Measurements from ENCODE around the gene BDP1. TPM values are rescaled to one million over a fixed set of nuclear protein-coding genes. Genes with fewer than 3 reads are reported as not detected.
"Not testable (repeated sequence)": the region's sequence is repeated elsewhere in the genome, so short reads cannot be mapped to it uniquely, and the experiment has no call there.

Gene BDP1
- total and polyA plus RNA-seq, 2 donors from 2014 or later, result 5.1 to 27.6 TPM

DNA sequence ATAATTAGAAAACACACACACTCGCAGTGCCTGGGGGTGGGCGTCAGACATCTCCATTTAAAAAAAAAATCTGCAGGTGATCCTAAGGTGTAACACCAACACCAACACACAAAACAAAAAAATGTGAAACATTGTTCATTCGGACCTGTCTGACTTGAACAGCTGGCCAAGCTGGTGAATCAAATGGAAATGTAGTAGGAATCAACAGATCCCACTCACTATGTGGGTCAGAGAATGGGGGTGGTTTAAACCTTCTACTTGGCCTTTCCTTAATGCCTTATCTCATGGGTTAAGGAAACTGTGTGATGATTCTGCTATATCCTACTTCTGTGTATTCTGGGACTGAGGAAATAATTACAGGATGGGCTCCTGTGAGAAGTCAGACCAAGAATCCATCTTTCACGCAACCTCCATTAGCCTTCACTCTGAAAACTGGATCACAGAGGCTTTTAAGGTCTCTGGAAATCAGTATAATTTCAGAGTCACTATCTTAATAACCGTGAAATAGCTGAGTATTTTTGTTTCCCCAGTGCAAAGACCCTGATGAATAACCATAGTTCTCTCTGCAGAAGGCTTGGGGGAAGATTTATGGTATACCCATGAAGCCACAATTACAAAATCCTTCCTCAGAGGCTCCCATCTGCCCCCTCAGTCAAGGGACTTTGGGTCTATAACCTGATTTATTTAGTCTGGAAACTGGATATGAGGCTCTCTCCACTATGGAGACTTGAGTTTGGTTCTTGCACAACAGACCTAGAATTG lies 114.5 kb downstream of the BDP1 start:
- Histone ChIP-seq H3K4me1 (ENCODE audit: control insufficient read depth in 2 of 3, insufficient read depth in 2 of 3, low read depth in 1 of 3, low read length in 3 of 3) (no peaks in the 10 kb centered on the region), H3K4me3 (ENCODE audit: low read length in 3 of 3) (no peak overlapping the region), H3K9ac (ENCODE audit: low read length in 3 of 3) (no peak overlapping the region), H3K27ac (ENCODE audit: low read depth in 2 of 2, low read length in 2 of 2) (no peak overlapping the region), H3K36me3 (ENCODE audit: control insufficient read depth in 2 of 3, insufficient read depth in 3 of 3, low read length in 3 of 3) (peaks cover 0 to 14% (median 2%) of the 10 kb centered on the region in 3 donors), H3K27me3 (ENCODE audit: control insufficient read depth, insufficient read depth, low read length) (no peaks in the 10 kb centered on the region), H3K9me3 (ENCODE audit: control insufficient read depth in 2 of 3, insufficient read depth in 1 of 3, low read length in 3 of 3) (no peaks in the 10 kb centered on the region)
- peak in 2 of 5 donors; percentile 3 to 17 for DNase-seq
- intact Hi-C loops (cut with DNase I), result no loop called here
- TF ChIP-seq, protein P1, sequence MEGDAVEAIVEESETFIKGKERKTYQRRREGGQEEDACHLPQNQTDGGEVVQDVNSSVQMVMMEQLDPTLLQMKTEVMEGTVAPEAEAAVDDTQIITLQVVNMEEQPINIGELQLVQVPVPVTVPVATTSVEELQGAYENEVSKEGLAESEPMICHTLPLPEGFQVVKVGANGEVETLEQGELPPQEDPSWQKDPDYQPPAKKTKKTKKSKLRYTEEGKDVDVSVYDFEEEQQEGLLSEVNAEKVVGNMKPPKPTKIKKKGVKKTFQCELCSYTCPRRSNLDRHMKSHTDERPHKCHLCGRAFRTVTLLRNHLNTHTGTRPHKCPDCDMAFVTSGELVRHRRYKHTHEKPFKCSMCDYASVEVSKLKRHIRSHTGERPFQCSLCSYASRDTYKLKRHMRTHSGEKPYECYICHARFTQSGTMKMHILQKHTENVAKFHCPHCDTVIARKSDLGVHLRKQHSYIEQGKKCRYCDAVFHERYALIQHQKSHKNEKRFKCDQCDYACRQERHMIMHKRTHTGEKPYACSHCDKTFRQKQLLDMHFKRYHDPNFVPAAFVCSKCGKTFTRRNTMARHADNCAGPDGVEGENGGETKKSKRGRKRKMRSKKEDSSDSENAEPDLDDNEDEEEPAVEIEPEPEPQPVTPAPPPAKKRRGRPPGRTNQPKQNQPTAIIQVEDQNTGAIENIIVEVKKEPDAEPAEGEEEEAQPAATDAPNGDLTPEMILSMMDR (IDR thresholded peaks at IDR 0.05; ENCODE audit: borderline replicate concordance, extremely low read depth, insufficient read depth), result no peak
- FAIRE-seq, result no peak

GRCh38 chr5:71571811-71572210 lies 116.4 kb downstream of the BDP1 start:
- H3K27ac ChIP-seq (ENCODE audit: low read depth in 2 of 2, low read length in 2 of 2); DNase-seq; H3K4me1 ChIP-seq (ENCODE audit: control insufficient read depth in 2 of 3, insufficient read depth in 2 of 3, low read depth in 1 of 3, low read length in 3 of 3); H3K9me3 ChIP-seq (ENCODE audit: control insufficient read depth in 2 of 3, insufficient read depth in 1 of 3, low read length in 3 of 3); H3K9ac ChIP-seq (ENCODE audit: low read length in 3 of 3); intact Hi-C loops (cut with DNase I); H3K27me3 ChIP-seq (ENCODE audit: control insufficient read depth, insufficient read depth, low read length); H3K4me3 ChIP-seq (ENCODE audit: low read length in 3 of 3); H3K36me3 ChIP-seq (ENCODE audit: control insufficient read depth in 2 of 3, insufficient read depth in 3 of 3, low read length in 3 of 3); FAIRE-seq: not testable (repeated sequence)

DNA sequence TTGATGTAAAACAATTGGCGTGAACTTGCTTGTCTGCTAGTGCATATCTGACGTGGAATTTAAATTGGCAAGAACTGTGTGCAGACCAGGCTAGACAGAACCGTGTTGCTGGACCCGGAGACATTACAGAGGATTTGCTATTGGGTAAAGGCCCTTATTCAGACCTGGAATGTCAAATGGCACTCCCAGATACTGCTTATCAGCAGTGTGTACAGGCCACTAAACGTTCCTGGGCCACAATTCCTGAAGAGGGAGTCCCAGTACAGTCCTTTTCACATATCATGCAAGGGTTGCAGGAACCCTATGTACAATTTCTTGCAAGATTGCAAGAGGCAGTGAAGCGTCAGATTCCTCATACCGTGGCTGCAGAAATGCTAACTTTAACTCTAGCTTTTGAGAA lies 118.1 kb downstream of the BDP1 start:
- no peak overlapping the region for H3K9ac ChIP-seq (ENCODE audit: low read length in 3 of 3)
- DNase-seq, result peak in 3 of 5 donors; percentile 14 to 36 (median 24)
- intact Hi-C loops (cut with DNase I), result no loop called here
- no peaks in the 10 kb centered on the region for H3K9me3 ChIP-seq (ENCODE audit: control insufficient read depth in 2 of 3, insufficient read depth in 1 of 3, low read length in 3 of 3)
- no peak overlapping the region for H3K27ac ChIP-seq (ENCODE audit: low read depth in 2 of 2, low read length in 2 of 2)
- TF ChIP-seq, protein P1 (IDR thresholded peaks at IDR 0.05; ENCODE audit: borderline replicate concordance, extremely low read depth, insufficient read depth), result no peak
- peaks cover 0 to 2% (median 0%) of the 10 kb centered on the region in 3 donors for H3K36me3 ChIP-seq (ENCODE audit: control insufficient read depth in 2 of 3, insufficient read depth in 3 of 3, low read length in 3 of 3)
- no peak for FAIRE-seq
- no peaks in the 10 kb centered on the region for H3K27me3 ChIP-seq (ENCODE audit: control insufficient read depth, insufficient read depth, low read length)
- no peaks in the 10 kb centered on the region for H3K4me1 ChIP-seq (ENCODE audit: control insufficient read depth in 2 of 3, insufficient read depth in 2 of 3, low read depth in 1 of 3, low read length in 3 of 3)
- H3K4me3 ChIP-seq (ENCODE audit: low read length in 3 of 3), result no peak overlapping the region

GRCh38 chr5:71575588-71575987 lies 120.1 kb downstream of the BDP1 start:
- H3K9me3 ChIP-seq (ENCODE audit: control insufficient read depth in 2 of 3, insufficient read depth in 1 of 3, low read length in 3 of 3); H3K9ac ChIP-seq (ENCODE audit: low read length in 3 of 3); H3K27me3 ChIP-seq (ENCODE audit: control insufficient read depth, insufficient read depth, low read length); H3K27ac ChIP-seq (ENCODE audit: low read depth in 2 of 2, low read length in 2 of 2); intact Hi-C loops (cut with DNase I); H3K4me1 ChIP-seq (ENCODE audit: control insufficient read depth in 2 of 3, insufficient read depth in 2 of 3, low read depth in 1 of 3, low read length in 3 of 3); DNase-seq; FAIRE-seq; H3K36me3 ChIP-seq (ENCODE audit: control insufficient read depth in 2 of 3, insufficient read depth in 3 of 3, low read length in 3 of 3); H3K4me3 ChIP-seq (ENCODE audit: low read length in 3 of 3): not testable (repeated sequence)
